GM12873 (cell line): ENCODE results near the gene STOML2.

ENCODE experiments used
- TF ChIP-seq, protein P1 (sequence below): IDR thresholded peaks from 2 replicates; pipeline ENCODE4 v1.5.1; 2012; ENCODE audit warnings: low read depth, mild to moderate bottlenecking, moderate library complexity, low read length, control low read depth; ENCODE audit not compliant: insufficient read depth; ENCODE audit errors: missing control alignments

STOML2 gene

DNA sequence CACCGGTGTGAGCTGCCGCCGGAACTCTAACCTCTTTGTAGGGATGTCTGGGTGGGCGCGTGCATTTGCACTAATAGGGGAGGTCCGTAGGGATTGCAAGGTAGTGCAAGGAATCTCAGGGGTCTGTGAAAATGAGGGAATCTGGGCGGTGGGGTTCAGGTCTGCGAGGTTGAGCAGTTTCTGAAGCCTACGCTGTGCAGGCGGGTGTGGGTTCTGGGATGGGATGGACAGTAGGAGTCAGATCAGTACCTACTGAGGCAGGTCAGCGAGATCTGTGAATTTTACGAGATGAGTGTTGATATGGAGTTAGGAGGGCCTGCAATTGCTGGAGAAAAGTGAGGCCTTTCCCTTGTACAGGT, 13.6 kb upstream of the STOML2 start:
- TF ChIP-seq, protein P1, sequence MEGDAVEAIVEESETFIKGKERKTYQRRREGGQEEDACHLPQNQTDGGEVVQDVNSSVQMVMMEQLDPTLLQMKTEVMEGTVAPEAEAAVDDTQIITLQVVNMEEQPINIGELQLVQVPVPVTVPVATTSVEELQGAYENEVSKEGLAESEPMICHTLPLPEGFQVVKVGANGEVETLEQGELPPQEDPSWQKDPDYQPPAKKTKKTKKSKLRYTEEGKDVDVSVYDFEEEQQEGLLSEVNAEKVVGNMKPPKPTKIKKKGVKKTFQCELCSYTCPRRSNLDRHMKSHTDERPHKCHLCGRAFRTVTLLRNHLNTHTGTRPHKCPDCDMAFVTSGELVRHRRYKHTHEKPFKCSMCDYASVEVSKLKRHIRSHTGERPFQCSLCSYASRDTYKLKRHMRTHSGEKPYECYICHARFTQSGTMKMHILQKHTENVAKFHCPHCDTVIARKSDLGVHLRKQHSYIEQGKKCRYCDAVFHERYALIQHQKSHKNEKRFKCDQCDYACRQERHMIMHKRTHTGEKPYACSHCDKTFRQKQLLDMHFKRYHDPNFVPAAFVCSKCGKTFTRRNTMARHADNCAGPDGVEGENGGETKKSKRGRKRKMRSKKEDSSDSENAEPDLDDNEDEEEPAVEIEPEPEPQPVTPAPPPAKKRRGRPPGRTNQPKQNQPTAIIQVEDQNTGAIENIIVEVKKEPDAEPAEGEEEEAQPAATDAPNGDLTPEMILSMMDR: no peak

DNA sequence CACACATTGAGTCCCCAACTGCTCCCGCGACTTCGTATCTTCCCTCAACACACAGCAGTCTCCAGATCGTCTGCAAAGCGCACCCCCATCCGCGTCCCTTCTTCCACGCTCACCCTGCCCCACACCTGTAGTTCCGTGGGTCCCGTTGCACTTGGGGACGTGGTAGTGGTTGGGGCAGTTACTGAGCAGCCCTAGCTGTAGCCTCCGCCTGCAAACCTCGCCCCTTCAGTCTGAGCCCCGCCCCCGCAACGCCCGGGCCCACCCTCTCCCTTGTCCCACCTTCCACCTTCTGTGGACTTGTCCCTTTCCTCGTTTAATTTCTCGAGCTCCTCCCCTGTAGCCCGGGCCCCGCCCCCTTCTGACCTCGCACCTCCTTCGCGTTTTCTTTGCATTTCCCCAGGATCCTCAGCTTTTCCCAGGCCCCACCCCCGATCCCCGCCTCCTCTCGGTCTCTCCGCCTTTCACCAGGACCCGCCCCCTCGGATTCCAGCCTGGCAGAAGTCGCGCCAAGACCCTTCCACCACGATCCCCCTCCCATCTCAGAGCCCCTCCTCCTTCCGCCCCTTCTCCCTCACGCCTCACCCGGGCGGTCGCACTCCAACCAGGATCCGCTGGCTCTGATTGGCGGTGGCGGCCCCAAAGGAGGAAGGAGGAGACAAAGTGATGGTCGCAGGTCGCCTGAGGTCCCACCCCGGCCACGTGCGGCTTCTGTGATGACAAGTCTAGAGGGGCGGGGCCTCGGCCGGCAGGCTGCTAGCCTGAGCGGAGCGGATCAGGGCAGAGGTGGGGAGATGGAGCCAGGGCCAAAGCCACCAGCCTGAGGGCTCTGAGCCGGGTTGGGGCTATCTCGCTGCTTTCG, 13.0 kb upstream of the STOML2 start, which contains the start of gene ATOSB:
TSS of gene ATOSB (minus strand) at position 183 of the 859 bp plus-strand sequence. CDS start 7,588 bp downstream, outside the sequence.
- TF ChIP-seq, protein P1: no peak

DNA sequence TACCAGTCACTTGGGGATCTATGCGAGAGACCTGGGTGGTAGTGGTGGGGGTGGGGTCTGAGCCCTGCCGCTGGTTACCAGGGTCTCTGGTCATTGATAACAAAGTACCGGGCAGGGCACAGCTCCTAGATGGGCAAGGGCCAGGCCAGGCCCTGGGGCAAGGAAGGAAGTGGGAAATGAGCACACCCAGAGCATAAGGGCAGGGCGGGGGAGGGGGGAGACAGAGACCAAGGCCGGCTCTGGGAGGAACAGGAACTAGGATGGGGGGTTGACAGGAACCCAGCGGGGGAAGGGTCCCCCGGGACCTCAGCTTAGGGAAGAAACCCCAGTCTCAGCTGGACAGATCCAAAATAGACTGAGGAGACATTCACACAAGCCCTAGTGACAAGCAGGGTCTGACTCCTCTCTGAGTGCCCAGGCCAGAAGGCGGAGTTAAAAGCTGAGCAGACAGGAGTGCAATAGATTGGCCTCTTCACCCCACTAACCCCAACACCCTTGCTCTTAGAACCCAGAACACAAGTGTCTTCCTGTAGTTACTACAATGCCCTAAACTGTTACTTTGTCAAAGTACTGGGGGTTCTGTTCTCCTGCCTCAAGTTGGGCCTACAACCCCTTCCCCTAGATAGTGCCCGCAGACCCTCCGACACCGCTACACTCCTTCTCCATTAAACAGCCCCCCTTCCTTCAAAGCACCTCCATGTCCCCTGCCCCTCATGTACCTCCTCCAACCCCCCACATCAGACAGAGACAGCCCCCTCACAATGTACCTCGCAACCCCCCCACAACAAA, 12.1 kb upstream of the STOML2 start:
- TF ChIP-seq, protein P1: no peak

DNA sequence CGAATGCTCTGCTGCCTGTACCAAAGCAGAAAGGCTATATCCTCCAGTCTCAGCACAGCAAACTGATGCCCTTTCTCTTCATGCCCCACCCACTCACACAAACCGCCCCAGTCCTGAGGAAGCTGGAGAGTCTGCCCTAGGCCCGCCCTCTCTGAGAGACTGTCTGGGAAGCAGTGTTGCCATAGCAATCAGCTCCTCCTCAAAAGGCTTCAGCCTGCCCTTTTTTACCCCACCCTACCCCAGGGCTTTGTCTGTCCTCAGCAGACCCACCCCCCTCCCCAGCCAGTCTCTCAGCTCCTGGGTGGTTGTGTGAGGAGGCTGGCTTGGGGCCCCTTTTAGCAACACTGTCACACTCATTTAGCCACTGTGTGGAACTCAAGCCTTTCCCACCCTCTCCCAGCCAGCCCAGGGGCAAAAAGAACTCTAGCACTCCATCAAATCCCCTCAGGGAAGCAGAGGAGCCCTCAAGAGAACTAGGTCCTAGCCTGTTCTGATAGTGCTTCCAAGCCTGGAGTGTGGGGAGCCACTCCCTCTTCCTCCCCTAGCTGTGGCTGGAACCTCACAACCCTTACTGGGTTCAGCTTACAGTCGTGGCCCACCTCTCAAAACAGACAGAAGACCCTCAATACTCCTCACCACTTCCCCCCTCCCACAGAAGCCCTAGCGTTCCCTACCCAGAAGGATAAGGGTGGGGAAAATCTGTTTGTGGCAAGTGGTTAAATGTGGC, 11.3 kb upstream of the STOML2 start:
- TF ChIP-seq, protein P1: no peak

DNA sequence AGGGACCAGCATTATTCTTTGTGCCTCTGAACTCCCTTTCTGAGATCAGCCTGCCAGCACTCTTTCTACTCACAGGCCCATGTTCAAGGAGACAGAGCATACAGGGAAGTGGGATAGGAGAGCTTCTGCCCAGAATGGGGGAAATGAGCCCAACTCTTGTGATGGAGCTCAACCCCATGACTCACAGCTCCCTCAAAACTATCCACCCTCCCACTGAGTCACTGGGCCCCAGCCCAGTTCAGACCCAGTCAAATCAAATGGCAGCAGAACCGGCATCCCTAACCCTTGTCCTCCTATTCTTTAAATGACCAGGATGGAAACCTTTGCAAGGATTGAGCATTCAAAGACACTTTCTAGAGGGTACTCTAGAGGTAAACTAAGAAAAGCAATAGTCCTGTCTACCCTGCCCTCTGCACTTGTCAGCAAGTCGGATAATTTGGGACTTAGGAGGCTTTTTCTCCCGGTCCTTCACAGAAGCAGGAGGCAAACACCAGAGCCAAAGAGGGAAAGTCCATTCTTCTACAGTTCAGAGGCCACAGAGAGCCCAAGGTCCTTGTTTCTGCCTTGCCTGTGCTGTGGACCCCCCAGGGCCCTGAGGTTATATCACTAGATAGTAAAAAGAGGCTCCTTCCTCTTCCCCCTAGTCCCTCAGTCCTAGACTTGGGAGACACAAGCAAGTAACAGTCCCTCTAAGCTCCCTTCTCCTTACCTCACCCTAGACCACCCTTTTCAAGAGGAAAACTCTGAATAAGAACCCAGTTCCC, 9.5 kb upstream of the STOML2 start:
- TF ChIP-seq, protein P1: no peak

DNA sequence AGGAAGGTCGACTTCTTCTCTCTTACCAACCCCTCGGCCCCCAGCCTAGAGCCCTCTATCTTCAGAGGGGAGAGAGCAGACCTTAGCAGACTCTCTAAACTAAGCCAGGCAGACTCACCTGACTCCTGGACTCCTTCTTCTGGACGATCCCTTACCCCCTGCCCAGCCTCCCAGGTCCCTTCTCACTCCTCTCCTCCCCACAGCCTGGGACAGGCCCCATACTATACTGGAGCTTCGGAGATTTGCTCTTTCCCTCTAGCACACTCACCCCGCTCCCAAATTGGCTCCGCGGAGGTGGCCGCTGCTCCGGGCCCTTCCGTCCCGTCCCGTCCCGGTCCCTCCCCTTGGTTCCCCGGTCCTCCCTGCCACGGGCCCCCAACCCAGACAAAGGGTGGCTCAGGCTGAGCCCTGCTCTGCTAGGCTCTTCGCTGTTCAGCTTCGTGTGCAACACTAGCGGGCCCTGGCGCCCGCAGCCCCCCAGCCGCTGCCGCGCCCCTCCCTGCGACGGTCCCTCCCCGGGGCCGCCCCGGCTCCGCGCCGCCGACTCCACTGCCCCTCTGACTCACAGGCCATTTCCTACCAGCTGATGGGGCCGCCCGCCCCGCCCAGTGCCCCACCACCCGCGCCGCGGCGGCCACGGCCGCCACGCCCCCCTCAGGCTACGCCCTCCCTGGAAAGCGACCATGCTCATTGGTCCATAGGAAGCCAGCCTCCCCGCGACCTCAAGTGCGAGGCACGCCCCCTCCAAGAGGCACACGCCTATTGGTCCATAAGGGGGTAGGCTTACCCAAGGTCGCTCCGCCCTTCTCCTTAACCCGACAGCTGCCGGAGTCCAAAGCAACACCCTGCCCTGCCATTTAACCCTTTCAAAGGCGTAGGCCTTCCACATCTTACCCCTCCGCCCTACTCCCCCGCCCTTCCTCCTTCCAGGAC, 8.3 kb upstream of the STOML2 start:
- TF ChIP-seq, protein P1: no peak
